ENCODE data around the gene KIF17.

KIF17 gene

DNA sequence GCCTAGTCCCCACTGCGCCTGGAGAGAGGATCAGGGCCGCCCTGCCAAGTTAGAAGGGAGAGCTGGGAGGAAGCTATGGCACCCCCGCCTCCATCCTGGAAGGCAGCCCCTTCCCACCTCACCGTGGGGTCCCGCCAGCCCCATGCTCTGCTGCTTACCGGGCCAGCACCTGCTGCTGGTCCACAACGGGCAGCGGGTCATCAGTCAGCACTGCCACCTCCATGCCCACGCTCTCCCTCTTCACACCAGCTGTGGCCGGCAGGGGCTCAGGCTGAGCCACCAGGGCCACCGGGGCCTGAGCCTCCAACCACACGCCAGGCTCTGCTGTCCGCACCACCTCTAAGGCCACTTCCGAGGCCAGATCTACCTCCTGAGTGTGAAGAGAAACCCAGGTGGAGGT, 33.2 kb downstream of the KIF17 start:
- H3K36me3 Mint-ChIP-seq (ENCODE audit: low read depth): no peaks in the 10 kb centered on the region
- no peaks in the 10 kb centered on the region for H3K27me3 Mint-ChIP-seq (ENCODE audit: low read depth)
- H3K4me1 Mint-ChIP-seq: peaks cover 9% of the 10 kb centered on the region
- no peaks in the 10 kb centered on the region for H3K9me3 Mint-ChIP-seq
- no peak overlapping the region for H3K4me3 Mint-ChIP-seq
- peak overlapping the region in 1 of 3 experiments; percentile 6 for H3K27ac Mint-ChIP-seq
- TF ChIP-seq, protein P1, sequence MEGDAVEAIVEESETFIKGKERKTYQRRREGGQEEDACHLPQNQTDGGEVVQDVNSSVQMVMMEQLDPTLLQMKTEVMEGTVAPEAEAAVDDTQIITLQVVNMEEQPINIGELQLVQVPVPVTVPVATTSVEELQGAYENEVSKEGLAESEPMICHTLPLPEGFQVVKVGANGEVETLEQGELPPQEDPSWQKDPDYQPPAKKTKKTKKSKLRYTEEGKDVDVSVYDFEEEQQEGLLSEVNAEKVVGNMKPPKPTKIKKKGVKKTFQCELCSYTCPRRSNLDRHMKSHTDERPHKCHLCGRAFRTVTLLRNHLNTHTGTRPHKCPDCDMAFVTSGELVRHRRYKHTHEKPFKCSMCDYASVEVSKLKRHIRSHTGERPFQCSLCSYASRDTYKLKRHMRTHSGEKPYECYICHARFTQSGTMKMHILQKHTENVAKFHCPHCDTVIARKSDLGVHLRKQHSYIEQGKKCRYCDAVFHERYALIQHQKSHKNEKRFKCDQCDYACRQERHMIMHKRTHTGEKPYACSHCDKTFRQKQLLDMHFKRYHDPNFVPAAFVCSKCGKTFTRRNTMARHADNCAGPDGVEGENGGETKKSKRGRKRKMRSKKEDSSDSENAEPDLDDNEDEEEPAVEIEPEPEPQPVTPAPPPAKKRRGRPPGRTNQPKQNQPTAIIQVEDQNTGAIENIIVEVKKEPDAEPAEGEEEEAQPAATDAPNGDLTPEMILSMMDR (IDR thresholded peaks at IDR 0.05; ENCODE audit: unreplicated experiment in 3 of 3): no peak

GRCh38 chr1:20684050-20684620, 33.7 kb downstream of the KIF17 start:
- no peaks in the 10 kb centered on the region for H3K9me3 Mint-ChIP-seq

DNA sequence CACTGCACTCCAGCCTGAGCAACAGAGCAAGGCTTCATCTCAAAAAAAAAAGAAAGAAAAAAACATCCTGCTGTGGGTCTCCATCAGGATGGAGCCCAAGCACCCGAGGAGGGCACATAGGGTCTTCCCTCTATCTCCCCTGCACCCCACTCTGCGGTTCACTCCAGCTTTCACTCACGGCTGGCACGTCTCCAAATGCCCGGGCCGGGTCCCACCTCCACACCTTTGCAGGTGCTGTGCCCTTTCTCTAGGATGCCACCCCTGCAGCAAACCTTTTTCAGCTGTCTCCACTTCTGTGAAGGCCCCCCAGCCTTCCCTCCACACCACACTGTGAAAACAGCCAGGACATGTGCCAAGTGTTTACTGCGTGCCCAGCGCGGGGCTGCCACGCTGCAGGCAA, 34.2 kb downstream of the KIF17 start:
- Mint-ChIP-seq H3K4me3 (no peak overlapping the region), H3K4me1 (peaks cover 9% of the 10 kb centered on the region), H3K27ac (no peak overlapping the region), H3K36me3 (ENCODE audit: low read depth) (no peaks in the 10 kb centered on the region), H3K27me3 (ENCODE audit: low read depth) (no peaks in the 10 kb centered on the region), H3K9me3 (no peaks in the 10 kb centered on the region)
- TF ChIP-seq, protein P1 (IDR thresholded peaks at IDR 0.05; ENCODE audit: unreplicated experiment in 3 of 3): no peak

More at GRCh38 chr1:20684050-20684620, 33.7 kb downstream of the KIF17 start:
- Mint-ChIP-seq H3K4me1 (peaks cover 9% of the 10 kb centered on the region), H3K27ac (no peak overlapping the region), H3K27me3 (ENCODE audit: low read depth) (no peaks in the 10 kb centered on the region), H3K4me3 (no peak overlapping the region), H3K36me3 (ENCODE audit: low read depth) (no peaks in the 10 kb centered on the region)
- TF ChIP-seq, protein P1 (IDR thresholded peaks at IDR 0.05; ENCODE audit: unreplicated experiment in 3 of 3): no peak

- Mint-ChIP-seq H3K4me1 (peaks cover 9% of the 10 kb centered on the region), H3K36me3 (ENCODE audit: low read depth) (no peaks in the 10 kb centered on the region), H3K27me3 (ENCODE audit: low read depth) (no peaks in the 10 kb centered on the region), H3K9me3 (no peaks in the 10 kb centered on the region), H3K27ac (no peak overlapping the region), H3K4me3 (no peak overlapping the region)
- TF ChIP-seq, protein P1 (IDR thresholded peaks at IDR 0.05; ENCODE audit: unreplicated experiment in 3 of 3): no peak
Observed at GRCh38 chr1:20682571-20683236, 35.1 kb downstream of the KIF17 start.

GRCh38 chr1:20681999-20682398, 35.8 kb downstream of the KIF17 start:
- Mint-ChIP-seq H3K4me3 (no peak overlapping the region), H3K4me1 (peaks cover 9% of the 10 kb centered on the region), H3K27ac (no peak overlapping the region), H3K27me3 (ENCODE audit: low read depth) (no peaks in the 10 kb centered on the region), H3K9me3 (no peaks in the 10 kb centered on the region), H3K36me3 (ENCODE audit: low read depth) (no peaks in the 10 kb centered on the region)
- TF ChIP-seq, protein P1 (IDR thresholded peaks at IDR 0.05; ENCODE audit: unreplicated experiment in 3 of 3): no peak

DNA sequence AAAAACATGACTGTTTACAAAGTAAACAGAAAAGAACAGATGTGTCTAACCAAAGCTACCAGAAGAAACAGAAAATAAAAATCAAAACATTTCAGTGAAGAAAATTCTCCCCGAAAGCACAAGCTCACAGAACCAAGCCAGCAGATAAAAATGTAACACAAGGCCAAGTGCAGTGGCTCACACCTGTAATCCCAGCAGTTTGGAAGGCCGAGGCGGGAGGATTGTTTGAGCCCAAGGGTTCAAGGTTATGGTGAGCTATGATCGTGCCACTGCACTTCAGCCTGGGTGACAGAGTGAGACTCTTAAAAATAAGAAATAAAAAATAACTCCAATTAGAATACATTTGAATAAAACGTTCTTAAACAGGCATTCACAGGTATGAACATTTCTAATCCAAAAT, 37.5 kb downstream of the KIF17 start:
- H3K4me3 Mint-ChIP-seq: no peak overlapping the region
- H3K27ac Mint-ChIP-seq: no peak overlapping the region
- H3K4me1 Mint-ChIP-seq: peaks cover 3% of the 10 kb centered on the region
- no peaks in the 10 kb centered on the region for H3K36me3 Mint-ChIP-seq (ENCODE audit: low read depth)
- no peaks in the 10 kb centered on the region for H3K9me3 Mint-ChIP-seq
- H3K27me3 Mint-ChIP-seq (ENCODE audit: low read depth): peaks cover 3% of the 10 kb centered on the region
- TF ChIP-seq, protein P1 (IDR thresholded peaks at IDR 0.05; ENCODE audit: unreplicated experiment in 3 of 3): no peak
